CD4-positive, alpha-beta T cell treated with Interleukin-15 for 4 hours (primary cell): Measurements from ENCODE around the gene CDK5RAP3.

Source experiments
- DNase-seq: peaks from one replicate; pipeline ENCODE4 v3.0.0-alpha.2; 2020; ENCODE audit warnings: low spot score

The CDK5RAP3 gene

DNA sequence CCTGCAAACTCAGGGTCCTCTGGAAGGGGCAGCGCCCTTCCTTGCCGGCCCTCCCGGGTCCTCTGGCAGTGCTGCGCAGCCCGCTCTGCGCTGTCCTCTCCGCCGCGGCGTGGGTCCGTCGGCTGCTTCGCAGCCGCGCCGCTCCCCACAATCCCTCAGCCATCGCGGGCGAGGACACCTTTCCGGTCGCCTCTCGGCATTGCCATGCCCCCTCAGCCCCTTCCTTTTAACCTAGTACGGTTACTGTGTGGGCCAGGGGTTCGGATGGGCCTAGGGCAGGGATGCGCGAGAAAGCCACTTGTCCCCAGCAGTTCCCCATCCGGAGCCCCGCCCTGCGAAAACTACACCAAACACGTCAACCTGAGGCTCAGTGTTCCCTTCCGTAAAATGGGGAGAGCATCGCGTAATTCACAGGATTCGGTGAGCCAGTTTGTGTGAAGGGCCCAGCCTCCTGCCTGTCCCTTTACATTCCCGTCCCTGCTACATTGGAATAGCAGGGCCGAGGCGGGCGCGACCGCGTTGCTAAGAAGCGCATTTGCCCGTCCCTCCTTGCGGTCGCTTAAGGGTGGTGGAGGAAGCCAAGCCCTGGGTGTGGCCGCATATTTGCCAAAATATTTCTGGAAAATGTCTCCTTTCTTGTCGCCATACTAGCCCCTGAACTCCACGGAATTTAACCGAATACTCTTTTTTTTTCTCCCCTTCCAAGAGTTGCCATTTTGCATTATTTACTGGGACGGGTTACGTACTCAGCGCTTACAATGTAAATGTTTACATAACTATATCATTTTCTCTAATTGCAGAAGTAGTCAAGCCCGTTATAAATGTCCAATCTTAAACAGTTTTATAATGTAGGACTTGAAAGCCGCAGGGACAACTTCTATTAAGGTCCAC, 53.5 kb downstream of the CDK5RAP3 start:
- peak; percentile 47 for DNase-seq

DNA sequence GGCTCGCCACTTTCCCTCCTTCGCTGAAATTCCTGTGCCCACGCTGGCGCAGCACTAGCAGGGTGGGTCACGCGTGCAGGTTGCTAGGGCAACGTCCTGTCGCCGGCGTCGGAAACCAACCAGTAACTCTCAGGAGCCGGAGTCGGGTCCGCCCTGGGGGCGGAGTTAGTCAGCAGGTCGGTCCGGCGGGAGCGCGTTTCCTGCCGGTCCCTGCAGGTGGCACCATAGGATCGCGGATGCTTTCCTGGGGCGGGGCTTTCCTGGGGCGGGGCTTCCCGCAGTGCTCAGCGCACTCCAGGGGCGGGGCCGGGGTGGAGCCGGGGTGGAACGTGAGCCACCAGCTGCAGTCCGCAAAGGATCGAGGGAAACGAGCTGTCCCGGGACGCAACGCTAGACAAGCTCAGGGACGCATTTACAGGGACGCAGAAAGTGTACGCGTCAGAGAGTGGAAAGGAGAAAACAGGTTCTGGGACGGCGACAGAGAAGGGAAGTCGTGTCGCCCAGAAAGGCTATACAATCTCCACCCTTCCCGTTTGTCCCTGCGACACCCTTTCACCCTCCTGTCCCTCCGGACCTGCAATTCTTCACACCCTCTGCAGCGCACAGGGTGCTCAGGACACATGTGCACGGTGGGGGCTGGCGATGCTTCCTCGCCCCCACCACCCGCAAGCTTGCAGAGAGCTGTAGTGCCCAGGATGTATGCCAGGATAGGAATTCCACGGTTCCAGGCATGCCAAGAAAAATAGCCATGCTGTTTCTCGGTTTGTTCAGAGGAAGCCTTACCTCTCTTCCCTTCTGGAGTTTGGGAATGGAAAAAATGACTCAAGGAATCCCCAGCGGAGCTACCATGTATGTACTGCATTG, 54.4 kb downstream of the CDK5RAP3 start:
- DNase-seq, result peak; percentile 97

DNA sequence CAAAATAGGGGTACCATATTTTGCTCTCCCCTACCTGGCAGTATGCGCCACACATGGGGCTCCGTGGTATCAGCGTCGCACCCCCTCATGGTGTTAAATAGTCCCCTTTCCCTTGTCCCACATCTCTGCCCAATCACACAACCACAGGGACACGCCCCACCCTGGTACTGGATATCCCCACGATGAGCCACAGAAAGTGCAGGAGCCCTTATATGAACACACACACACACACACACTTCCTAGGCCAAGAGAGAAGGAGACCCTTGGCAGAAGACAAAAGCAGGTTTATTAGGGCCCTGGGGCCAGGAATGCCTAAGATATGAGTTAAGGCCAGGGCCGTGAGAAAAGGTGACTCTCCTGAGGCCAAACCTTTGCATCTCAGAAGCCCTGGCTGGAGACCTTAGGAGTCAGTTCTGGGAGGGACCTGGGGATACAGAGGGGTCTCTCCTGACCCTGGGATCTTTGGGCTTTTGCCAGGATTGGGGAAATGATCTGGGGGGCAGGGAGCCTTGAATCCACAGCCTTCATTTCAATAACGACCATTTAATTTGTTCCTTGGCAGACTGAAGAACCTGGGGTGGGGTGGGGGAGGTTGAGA, 55.1 kb downstream of the CDK5RAP3 start:
- no peak for DNase-seq

DNA sequence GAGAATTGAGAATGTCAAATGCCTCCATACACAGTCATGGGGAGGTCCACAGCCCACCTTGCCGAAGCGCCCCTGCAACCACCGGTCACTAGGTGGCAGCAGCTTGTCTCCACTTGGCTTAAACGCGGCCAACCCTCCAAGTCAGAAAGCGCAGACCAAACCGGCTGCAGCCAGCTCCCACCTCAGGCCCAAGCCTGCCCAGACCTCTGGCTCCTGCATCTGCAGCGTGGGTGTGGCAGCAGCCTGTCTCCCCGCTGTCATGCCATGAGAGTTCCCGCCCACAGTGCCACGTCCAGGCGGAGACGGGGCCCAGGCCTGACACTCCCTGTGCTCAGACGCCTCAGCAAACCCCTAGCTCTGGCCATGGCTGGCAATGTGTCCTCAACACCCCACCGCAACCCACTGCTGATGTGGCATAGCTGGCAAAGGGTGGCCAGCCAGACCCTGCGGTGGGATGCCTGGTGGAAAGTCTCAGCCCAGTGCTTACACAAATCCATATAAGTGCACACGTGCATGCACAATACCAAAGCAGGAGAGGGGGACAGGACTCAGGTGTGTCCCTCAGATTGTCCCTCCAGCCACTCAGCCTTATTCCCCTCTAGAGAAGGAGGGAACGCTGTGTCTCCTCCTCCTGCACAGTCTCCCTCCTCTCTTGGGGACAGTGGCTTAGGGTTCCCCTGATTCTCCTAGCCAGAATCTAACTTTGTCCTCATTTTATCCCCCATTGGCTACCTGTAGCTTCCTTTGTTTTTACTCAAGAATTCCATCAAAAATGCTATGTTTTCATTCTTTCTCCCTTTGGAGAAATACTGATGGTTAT, 55.8 kb downstream of the CDK5RAP3 start:
- peak; percentile 68 for DNase-seq

DNA sequence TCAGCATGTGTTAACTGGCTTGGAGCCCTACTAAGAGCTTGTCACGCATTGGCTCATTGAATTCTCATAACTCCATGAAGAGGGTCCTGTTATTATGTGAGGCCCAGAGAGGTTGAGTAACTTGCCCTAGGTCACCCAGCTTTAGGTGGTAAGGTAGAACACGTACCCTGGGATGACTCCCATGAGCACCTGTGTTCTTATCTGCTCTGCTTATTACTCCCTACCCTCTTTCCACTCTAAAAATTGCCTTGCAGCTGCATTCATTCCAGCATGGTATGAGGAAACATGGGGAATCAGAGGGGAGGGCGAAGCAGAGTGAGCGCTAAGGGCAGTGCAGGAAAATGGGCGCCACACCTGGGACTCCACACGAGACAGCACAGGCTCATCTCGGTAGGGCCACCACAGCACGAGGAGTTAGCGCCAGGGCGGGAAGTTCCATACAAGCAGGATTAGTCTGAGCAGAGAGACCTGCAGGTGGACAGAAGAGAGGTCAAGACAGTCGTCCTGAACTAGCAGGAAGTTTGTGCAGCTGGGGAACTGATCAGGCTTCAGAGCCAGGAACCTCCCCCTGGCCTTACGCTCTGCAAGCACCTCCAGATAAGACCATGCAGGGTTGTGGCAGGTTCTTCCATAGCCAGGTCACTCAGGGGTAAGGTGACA, 56.5 kb downstream of the CDK5RAP3 start:
- no peak for DNase-seq

DNA sequence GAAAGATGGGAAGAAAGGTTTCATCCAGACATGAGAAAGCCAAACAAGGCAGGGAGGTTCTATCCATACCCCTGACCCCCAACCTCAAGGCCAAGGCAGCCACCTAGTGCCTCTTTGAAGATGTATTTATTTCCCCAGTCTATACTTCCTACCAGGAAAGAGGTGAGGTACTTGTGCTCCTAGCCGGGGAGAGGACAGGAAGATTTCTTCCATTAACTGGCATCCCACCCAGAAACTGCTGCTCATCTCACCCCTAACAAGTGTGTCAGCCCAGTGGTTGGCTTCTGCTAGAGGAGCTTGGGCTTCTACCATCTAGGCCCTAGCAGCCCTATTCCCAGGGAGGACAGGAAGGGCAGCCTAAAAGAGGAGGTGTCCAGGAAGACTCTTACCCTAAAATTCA, 57.8 kb downstream of the CDK5RAP3 start:
- DNase-seq, result no peak

DNA sequence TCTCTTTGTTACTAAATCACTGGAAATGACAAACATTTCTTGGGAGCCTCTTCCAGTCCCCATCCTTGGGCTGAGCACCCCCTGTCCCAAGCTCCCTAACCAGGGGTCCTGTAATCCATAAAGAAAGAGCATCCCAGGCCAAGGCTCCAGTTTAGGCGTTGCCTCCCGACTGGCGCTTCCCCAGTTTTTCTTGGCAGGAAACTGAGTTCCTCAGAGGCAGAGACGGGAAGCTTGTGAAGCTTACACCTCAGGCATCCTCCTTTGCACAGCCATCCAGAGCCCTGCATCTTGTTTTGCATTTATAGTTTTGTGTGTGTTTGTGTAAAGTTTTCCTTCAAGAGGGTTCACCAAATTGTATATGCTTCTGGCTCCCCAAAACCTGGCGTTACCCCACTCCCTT, 59.6 kb downstream of the CDK5RAP3 start:
- DNase-seq, result no peak
